GM18526 (cell line): ENCODE measurements around the gene AP2M1.
A peak's percentile ranks its signal among the peaks of the same experiment; 100 is the strongest.

Experiments
- POLR2A ChIP-seq: IDR thresholded peaks from 3 replicates; pipeline ENCODE4 v1.6.1; 2011; ENCODE audit not compliant: insufficient read length; ENCODE audit errors: extremely low read depth

The AP2M1 gene

DNA sequence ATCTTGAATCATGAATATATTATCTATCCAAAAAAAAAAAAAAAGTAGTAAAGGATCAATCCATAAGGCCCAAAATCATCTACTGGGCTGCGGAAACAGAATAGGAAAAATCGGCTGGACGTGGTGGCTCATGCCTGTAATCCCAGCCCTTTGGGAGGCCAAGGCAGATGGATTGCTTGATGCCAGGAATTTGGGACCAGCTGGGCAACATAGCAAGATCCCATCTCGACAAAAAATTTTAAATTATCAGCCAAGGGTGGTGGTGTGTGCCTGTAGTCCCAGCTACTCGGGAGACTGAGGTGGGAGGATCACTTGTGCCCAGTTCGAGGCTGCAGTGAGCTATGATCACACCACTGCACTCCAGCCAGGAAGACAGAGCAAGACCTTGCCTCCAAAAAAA is 25.5 kb upstream of the AP2M1 start:
- TF ChIP-seq POLR2A = no peak

DNA sequence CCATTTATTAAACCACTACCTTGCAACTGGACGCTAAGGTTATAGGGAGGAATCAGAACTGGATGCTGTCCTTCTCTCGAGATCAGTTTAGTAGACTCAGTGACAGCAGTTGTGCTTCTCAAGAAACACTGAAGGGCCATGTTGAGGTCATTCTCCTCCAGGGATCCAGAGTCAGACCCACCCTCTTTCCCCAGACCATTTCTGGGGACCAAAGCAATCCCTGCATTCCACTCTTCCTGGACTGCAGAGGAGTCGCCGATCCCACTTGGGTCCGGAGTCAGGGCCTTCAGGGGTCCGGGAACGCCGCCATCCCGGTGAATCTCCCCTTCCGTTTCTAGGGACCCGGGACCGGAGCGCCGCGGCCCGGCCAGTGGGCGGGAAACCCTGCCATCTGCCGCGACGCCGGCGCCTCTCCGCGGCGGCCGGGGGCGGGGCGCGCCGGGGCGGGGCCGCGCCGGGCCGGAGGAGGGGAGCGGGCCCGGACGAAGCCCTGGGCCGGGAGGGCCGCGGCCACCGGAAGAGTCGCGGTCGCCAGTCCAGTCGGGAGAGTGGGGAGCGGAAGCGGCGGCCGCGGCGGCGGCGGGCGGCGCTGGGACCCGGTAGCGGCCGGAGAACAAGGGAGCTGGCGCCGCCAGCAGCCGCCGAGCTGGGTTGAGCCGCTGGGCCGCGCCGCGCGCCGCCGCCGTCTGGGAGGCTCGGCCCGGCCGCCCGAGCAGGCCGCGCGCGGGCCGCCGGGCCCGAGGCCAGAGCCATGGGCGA is 19.6 kb upstream of the AP2M1 start, which contains the start of gene DVL3:
DVL3 (plus strand) TSS at position 493 of the 759 bp plus-strand sequence; CDS start at position 752, 259 bp downstream.
- peak; percentile 31 for TF ChIP-seq POLR2A

DNA sequence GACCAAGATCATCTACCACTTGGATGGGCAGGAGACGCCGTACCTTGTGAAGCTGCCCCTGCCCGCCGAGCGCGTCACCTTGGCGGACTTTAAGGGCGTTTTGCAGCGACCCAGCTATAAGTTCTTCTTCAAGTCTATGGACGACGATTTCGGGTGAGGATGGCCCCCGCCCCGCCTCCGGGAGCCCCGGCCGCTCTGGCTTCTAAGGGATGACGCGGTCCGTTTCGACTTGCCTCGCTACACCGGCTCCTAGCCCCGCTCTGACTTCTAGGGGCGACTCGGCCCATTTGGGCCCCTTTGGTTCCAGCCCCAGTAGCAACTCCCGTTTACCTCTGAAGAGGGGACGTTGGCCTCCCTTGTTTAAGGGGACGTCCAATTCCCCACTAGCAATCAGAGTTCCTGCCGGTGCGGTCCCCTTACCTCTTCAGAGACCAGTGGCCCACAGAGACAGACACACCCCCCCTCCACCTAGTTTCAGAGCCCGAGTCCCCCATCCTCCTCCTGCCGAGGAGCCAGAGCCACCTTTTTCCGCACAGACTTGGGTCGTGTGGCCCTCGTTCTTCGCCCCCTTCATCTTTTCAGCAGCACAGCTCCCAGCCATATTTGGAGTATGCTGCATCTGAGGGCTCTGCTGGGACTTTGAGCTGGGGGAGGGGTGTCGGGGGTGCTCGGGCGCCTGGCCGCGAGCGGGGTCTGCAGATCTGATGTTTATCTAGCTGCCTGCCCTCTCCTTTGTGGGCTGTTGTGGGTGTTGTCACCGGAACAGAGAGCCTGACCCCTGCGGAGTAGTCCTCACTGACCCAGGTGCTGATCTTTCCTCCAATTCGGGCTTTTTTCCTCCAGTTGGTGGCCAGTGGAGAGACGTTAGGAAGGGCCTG is 18.8 kb upstream of the AP2M1 start:
- peak; percentile 0 for TF ChIP-seq POLR2A

DNA sequence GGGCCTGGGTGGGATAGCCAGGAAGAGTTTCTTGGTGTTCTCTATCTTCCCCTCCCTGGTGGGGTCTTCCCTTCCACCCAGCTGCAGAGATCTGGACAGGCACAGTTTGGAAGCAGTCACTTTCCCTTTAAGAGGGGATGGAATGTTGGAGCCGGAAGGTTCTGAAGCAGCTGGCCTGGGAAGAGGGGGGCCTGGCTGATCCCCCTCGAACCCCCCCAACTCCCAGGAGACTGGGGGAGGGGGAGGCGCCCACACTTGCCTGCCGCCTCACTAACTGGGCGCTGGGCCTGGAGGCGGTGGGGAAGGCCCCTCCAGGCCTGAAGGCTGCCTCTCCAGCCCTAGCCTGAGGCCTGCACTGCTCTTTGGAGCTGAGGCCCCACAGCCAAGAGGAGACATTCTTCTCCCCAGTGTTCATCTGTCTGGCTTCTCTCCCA is 18.1 kb upstream of the AP2M1 start:
- no peak for TF ChIP-seq POLR2A

DNA sequence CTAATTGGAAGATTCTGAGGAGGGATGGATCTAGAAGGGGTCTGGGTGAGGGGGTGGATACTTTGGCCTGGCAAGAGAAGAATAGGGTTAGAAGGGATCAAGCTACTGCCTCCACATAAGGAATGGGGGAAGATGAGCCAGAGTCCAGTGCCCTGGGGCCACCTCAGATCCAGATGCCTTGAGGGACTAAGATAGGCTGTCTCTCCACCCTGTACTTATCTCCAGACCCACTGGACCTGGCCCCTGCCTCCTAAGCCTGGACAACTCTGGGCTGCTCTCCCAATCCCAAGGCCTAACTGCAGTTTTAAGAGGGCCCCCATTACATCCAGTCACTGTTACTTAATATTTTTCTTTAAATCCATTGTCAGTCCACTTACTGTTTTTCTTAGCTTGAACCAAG is 17.4 kb upstream of the AP2M1 start:
- no peak for TF ChIP-seq POLR2A

DNA sequence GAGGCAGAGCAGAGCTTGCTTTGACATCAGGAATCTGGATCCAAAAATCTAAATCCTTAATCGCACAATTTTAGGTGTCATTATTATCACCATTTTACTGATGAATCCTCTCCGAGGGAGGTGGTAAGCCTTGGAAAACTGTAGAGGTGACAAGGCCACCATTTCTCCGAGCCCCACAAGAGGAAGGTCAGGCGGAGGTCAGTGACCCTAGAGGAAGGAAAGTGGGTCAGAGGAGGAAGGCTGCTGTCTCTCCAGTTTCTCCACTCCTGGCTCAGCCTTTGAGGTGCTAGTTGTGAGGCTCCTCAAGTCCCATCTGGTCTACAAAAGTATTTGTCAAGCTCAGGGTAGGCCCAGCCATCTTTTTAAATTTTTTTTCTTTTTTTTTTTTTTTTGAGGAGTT is 16.3 kb upstream of the AP2M1 start:
- no peak for TF ChIP-seq POLR2A

DNA sequence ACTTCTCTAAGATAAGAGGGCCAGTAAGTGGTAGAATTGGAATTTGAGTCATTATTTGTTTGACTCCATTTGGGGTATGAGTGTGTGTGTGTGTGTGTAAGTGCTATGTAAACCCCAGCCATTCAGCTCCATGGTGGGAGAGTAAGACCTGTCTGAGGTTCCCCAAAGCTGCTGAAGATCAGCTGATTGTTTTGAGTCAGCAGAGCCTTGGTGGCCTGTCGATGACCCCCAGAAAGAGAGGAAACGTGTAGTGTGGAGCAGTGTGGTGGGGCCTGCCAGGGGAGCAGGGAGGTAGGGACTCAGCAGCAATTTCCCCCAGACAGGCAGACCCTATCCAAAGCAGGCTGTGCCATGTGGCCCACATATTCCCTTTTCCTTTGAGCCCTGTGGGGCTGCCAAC is 14.2 kb upstream of the AP2M1 start:
- no peak for TF ChIP-seq POLR2A

DNA sequence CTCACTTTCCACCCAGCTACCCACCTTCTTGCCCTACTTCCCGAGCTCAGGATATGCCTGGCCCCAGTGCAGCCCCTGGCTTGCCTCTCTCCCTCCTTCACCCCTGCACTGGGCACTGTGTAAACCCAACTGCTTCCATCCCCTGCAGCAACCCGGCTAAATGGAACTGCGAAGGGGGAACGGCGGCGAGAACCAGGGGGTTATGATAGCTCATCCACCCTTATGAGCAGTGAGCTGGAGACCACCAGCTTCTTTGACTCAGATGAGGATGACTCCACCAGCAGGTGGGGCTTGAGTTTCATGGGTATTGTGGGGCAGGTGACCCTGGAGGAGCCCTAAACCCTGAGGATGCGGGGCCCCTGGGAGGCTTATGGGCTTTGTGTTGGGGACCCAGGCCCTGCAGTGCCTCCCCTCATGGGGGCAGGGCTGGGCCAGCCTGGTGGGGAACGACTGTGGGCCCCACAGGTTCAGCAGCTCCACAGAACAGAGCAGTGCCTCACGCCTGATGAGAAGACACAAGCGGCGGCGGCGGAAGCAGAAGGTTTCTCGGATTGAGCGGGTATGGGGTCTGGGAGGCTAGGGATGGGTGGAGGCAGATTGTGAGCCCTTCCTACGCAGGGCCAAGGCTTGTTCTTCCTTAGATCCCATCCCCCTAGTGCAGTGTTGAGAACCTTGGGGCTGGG is 9.9 kb upstream of the AP2M1 start:
- TF ChIP-seq POLR2A = no peak

DNA sequence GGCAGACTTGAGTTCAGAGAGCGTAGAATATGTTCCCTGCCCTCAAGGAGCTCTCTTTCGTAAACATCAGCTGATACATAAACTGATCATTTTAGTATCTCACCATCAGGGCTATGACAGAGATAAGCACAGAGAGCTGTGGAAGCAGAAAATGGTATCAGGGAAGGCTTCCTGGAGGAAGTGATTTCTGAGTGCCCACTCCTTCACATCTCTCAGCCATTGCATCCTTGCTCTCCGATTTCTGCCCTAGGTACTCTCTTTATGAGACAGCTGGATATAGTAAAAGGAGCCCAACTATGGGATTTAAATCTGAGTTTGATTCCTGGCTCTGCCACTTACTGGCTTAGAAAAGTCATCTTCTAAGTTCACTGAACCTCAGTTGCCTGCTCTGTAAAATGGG is 9.1 kb upstream of the AP2M1 start:
- TF ChIP-seq POLR2A = no peak

DNA sequence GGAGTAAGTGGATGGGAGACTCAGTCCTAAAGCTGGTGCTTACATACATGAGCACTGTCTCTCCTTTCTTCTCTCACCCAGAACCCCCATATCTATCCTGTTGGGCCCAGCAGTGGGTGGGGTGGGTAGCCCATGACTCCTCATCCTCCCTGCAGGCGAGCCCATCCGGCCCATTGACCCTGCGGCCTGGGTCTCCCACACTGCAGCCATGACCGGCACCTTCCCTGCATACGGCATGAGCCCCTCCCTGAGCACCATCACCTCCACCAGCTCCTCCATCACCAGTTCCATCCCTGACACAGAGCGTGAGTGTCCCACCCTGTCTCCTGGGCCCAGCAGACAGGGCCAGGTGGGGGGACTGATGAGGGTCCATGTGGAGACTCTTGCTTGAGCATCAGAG is 8.0 kb upstream of the AP2M1 start:
- TF ChIP-seq POLR2A = no peak

DNA sequence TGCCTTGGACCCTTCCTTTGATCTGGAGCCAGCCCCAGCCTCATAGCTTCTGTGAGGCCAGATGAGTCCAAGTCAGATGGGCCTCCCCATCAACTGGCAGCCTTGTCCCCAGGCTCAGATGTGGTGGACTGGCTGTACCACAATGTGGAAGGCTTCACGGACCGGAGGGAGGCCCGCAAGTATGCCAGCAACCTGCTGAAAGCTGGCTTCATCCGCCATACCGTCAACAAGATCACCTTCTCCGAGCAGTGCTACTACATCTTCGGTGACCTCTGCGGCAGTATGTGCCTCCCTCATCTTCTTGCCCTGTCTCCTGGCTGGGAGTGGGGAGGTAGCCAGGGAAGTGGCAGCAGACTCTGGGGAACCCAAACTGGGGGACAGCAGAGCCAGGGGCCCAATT is 6.9 kb upstream of the AP2M1 start:
- TF ChIP-seq POLR2A = no peak

DNA sequence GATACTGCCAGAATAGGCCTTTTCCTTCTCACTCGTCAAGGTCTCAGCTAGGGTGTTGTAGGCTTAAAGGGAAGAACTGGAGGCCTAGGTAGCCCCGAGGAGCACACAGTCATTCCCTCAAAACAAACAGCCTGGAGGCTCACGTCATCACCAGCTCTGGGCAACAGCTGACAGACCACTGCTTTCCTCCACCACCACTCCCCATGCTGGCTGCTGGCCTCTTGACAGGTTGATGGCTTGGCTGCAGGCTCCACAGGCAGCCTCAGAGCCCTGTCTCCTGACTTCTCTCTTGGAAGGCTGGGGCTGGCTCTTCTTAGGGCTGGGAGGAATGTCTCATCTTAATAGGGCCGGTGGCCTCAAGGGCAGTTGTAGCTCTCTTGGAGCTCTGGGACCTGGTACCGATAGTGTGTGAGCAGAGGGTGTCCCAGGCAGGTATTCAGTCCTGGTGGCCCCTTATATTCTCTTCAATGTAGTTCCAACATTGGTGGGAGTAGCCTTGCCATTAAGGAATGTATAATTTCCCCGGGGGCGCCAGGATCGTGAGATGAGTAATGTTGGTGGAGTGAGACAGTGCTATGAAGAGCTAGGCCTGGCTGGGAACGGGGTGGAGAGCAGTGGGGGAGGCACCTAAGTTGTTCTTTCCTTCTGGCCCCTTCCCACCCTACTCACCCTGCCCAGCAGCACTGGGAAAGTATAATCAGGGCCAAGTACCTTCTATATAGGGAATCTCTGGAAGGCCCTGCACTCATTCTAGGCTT is 6.1 kb upstream of the AP2M1 start:
- no peak for TF ChIP-seq POLR2A

DNA sequence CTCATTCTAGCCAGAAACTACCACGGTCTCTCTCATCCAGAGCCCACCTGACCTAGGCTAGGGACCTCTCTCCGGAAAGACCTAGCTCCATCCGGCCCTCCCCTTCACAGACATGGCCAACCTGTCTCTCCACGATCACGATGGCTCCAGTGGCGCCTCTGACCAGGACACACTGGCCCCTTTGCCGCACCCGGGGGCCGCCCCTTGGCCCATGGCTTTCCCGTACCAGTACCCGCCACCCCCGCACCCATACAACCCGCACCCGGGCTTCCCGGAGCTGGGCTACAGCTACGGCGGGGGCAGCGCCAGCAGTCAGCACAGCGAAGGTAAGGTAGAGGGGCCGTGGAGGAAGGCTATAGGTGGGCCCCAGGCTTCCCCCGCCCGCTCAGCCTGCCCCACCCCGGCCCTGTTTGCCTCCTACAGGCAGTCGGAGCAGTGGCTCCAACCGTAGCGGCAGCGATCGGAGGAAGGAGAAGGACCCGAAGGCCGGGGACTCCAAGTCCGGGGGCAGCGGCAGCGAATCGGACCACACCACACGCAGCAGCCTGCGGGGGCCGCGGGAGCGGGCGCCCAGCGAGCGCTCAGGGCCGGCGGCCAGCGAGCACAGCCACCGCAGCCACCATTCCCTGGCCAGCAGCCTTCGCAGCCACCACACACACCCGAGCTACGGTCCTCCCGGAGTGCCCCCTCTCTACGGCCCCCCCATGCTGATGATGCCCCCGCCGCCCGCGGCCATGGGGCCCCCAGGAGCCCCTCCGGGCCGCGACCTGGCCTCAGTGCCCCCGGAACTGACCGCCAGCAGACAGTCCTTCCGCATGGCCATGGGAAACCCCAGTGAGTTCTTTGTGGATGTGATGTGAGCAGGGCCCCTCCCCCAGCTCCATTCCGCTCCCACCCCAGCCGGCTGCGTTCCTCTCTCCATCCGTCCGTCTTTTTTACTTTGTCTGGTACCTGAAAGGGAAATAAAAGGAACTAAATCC is 4.5 kb upstream of the AP2M1 start:
- no peak for TF ChIP-seq POLR2A

DNA sequence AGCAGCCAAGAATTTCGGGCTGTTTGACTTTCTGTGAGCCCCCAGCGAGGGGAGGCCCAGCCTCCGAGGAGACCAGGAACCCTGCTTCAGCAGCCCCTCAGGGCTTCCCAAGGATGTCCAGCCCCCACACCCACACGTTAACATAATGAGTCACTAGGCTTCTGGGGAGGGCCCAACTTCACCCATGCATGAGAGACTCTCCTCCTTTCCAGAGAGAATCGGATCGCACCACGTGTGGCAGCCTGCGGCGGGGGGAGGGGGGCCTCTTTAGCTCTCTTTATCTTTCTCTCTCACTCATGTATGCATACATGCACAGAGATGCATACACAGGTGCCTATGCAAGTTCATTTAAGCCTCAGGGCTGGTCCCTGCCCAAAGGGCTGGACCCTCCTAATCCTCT is 3.1 kb upstream of the AP2M1 start:
- no peak for TF ChIP-seq POLR2A
